Measurements from ENCODE around the gene PLA2G4A.

DNA sequence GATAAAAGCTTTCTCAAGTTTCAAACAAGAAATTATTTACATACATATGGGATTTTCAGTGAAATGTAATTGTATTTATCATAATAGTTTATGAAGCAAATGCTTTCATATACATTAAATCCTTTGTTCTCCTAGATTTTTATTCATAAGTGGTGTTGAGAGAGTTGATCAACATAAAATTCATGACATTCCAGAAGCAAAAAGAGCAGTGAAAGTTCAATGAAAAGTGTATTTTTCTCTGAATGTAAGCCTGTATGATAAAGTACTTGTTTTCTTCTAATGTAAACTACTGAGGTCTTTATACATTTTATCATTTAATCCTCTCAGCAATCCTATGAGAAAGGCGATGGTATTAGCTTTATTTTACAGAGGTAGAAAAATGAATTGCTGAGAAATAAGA, 146.5 kb downstream of the PLA2G4A start:
- TF ChIP-seq, protein P1, sequence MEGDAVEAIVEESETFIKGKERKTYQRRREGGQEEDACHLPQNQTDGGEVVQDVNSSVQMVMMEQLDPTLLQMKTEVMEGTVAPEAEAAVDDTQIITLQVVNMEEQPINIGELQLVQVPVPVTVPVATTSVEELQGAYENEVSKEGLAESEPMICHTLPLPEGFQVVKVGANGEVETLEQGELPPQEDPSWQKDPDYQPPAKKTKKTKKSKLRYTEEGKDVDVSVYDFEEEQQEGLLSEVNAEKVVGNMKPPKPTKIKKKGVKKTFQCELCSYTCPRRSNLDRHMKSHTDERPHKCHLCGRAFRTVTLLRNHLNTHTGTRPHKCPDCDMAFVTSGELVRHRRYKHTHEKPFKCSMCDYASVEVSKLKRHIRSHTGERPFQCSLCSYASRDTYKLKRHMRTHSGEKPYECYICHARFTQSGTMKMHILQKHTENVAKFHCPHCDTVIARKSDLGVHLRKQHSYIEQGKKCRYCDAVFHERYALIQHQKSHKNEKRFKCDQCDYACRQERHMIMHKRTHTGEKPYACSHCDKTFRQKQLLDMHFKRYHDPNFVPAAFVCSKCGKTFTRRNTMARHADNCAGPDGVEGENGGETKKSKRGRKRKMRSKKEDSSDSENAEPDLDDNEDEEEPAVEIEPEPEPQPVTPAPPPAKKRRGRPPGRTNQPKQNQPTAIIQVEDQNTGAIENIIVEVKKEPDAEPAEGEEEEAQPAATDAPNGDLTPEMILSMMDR (conservative IDR thresholded peaks at IDR 0.05; ENCODE audit: low read length) = no peak
- TF ChIP-seq EZH2phosphoT487 (IDR thresholded peaks at IDR 0.05; ENCODE audit: borderline replicate concordance) = no peak

Measured in Loucy (cell line).